H1 (cell line): ENCODE data around the gene SIAH3. TPM values are rescaled to one million over a fixed set of nuclear protein-coding genes. Genes with fewer than 3 reads are reported as not detected.

ENCODE experiments used
- CTCF ChIA-PET: fragments of 300-600 bp; sonication (Branson Sonifier 250); formaldehyde crosslinking; loops from one replicate; lab custom pipeline; 2021; ENCODE audit not compliant: partially characterized antibody; lab: Charles Lee
- POLR2A ChIA-PET: fragments of 300-600 bp; sonication (Branson Sonifier 250); formaldehyde crosslinking; loops from one replicate; lab custom pipeline; 2021; ENCODE audit warnings: inconsistent platforms; ENCODE audit not compliant: partially characterized antibody; lab: Charles Lee
- DNase-seq, 2 experiments: peaks; one replicate each; pipeline versions ENCODE4 v3.0.0 to v3.0.0-alpha.2; 2010 to 2022; ENCODE audit warnings: low spot score in 2 of 2, low read depth in 1 of 2, mixed read lengths in 1 of 2
- FAIRE-seq: peaks from 2 replicates; lab custom pipeline; 2011; peaks lifted over from hg19 to GRCh38; lab: Jason Lieb, UNC
- H2AFZ ChIP-seq: 2 replicates; pipeline ENCODE4 v1.8.1; 2012; ENCODE audit warnings: low read length, inconsistent platforms
- H2AK5ac ChIP-seq: 2 replicates; pipeline ENCODE4 v1.6.1; 2013; ENCODE audit warnings: low read depth, low read length
- H2BK120ac ChIP-seq: replicated peaks from 2 replicates; pipeline ENCODE3; 2013; ENCODE audit warnings: low read depth, low read length, inconsistent platforms
- H2BK12ac ChIP-seq: 2 replicates; pipeline ENCODE4 v1.6.1; 2013; ENCODE audit warnings: low read depth, low read length
- H2BK15ac ChIP-seq: 2 replicates; pipeline ENCODE4 v1.6.1; 2013; ENCODE audit warnings: low read length
- H2BK20ac ChIP-seq: 2 replicates; pipeline ENCODE4 v1.6.1; 2013; ENCODE audit warnings: low read length
- H2BK5ac ChIP-seq: 2 replicates; pipeline ENCODE4 v1.6.1; 2013; ENCODE audit warnings: low read depth, low read length
- H3K14ac ChIP-seq: 2 replicates; pipeline ENCODE4 v1.6.1; 2013; ENCODE audit warnings: inconsistent platforms; ENCODE audit not compliant: insufficient read length
- H3K18ac ChIP-seq: 2 replicates; pipeline ENCODE4 v1.6.1; 2013; ENCODE audit warnings: low read length; ENCODE audit errors: extremely low read depth
- H3K23ac ChIP-seq: 2 replicates; pipeline ENCODE4 v1.6.1; 2013; ENCODE audit warnings: inconsistent platforms; ENCODE audit not compliant: insufficient read length
- H3K23me2 ChIP-seq: 2 replicates; pipeline ENCODE4 v1.6.1; 2013; ENCODE audit warnings: low read depth, low read length
- H3K27ac ChIP-seq: 2 replicates; pipeline ENCODE4 v1.6.1; 2011; ENCODE audit warnings: low read depth, low read length, inconsistent platforms
- H3K27me3 ChIP-seq, 4 experiments: replicated peaks in 1 of 4; 1 replicate in 1 of 4; 2 replicates in 3 of 4; pipeline versions ENCODE4 v1.6.1 to v1.8.1; 2011 to 2013; ENCODE audit warnings: low read length in 3 of 4, mild to moderate bottlenecking in 3 of 4, inconsistent platforms in 2 of 4, mixed read lengths in 2 of 4, moderate library complexity in 1 of 4; ENCODE audit not compliant: control insufficient read depth in 3 of 4, insufficient read depth in 3 of 4; ENCODE audit errors: extremely low read depth in 1 of 4
- H3K36me3 ChIP-seq, 4 experiments: 2 replicates each; pipeline versions ENCODE4 v1.6.1 to v1.8.1; 2011 to 2013; ENCODE audit warnings: mild to moderate bottlenecking in 4 of 4, low read length in 3 of 4, moderate library complexity in 2 of 4, control low read depth in 1 of 4, inconsistent platforms in 1 of 4; ENCODE audit not compliant: insufficient read depth in 4 of 4, control insufficient read depth in 2 of 4
- H3K4ac ChIP-seq: replicated peaks from 2 replicates; pipeline ENCODE3; 2013; ENCODE audit warnings: low read length, low read depth, mixed read lengths, inconsistent platforms; ENCODE audit not compliant: insufficient read length
- H3K4me1 ChIP-seq, 4 experiments: replicated peaks in 1 of 4; 1 replicate in 1 of 4; 2 replicates in 3 of 4; pipeline versions ENCODE4 v1.6.1 to v1.8.1; 2011 to 2013; ENCODE audit warnings: low read length in 3 of 4, inconsistent platforms in 2 of 4, mixed read lengths in 1 of 4; ENCODE audit not compliant: insufficient read depth in 4 of 4, control insufficient read depth in 3 of 4
- H3K4me2 ChIP-seq, 2 experiments: 2 replicates each; pipeline versions ENCODE4 v1.6.1 to v1.8.1; 2011 to 2013; ENCODE audit warnings: low read depth in 2 of 2, low read length in 2 of 2, control low read depth in 1 of 2, inconsistent platforms in 1 of 2, mild to moderate bottlenecking in 1 of 2; ENCODE audit not compliant: insufficient read depth in 1 of 2
- H3K4me3 ChIP-seq, 4 experiments: fragments of 200-600, 300-600 bp in 1 of 4; sonication (generic), shearing (Covaris generic), sonication (Bioruptor Twin) in 1 of 4; 2 replicates each; pipeline versions ENCODE4 v1.5.1 to v1.8.1; 2011 to 2016; ENCODE audit warnings: low read length in 4 of 4, low read depth in 3 of 4, control low read depth in 2 of 4, inconsistent platforms in 2 of 4, mild to moderate bottlenecking in 2 of 4, mixed read lengths in 1 of 4, moderate library complexity in 1 of 4; ENCODE audit not compliant: insufficient read depth in 2 of 4; ENCODE audit errors: extremely low read depth in 1 of 4
- H3K56ac ChIP-seq: replicated peaks from 2 replicates; pipeline ENCODE3; 2013; ENCODE audit warnings: low read depth, mild to moderate bottlenecking, mixed read lengths, low read length, inconsistent platforms; ENCODE audit not compliant: insufficient read length
- H3K79me1 ChIP-seq: 2 replicates; pipeline ENCODE4 v1.6.1; 2013; ENCODE audit warnings: low read depth, low read length, control low read depth
- H3K79me2 ChIP-seq, 2 experiments: 2 replicates each; pipeline versions ENCODE4 v1.6.1 to v1.8.1; 2012 to 2013; ENCODE audit warnings: low read length in 2 of 2, mild to moderate bottlenecking in 2 of 2, inconsistent platforms in 1 of 2; ENCODE audit not compliant: insufficient read depth in 2 of 2, control insufficient read depth in 1 of 2
- H3K9ac ChIP-seq, 4 experiments: replicated peaks in 1 of 4; 1 replicate in 1 of 4; 2 replicates in 3 of 4; pipeline versions ENCODE4 v1.6.1 to v1.8.1; 2011 to 2013; ENCODE audit warnings: low read depth in 3 of 4, low read length in 3 of 4, control low read depth in 2 of 4, mild to moderate bottlenecking in 2 of 4, moderate library complexity in 2 of 4, inconsistent platforms in 1 of 4; ENCODE audit errors: extremely low read depth in 1 of 4
- H3K9me3 ChIP-seq, 2 experiments: 2 replicates each; pipeline versions ENCODE4 v1.6.1 to v1.8.1; 2012 to 2013; ENCODE audit warnings: mild to moderate bottlenecking in 2 of 2, moderate library complexity in 2 of 2, control low read depth in 1 of 2, inconsistent platforms in 1 of 2, low read depth in 1 of 2, low read length in 1 of 2, mixed read lengths in 1 of 2; ENCODE audit not compliant: insufficient read depth in 2 of 2
- H4K20me1 ChIP-seq, 2 experiments: replicated peaks in 1 of 2; 2 replicates each; pipeline versions ENCODE3 to v1.8.1; 2011 to 2013; ENCODE audit warnings: inconsistent platforms in 2 of 2, low read length in 2 of 2, mild to moderate bottlenecking in 1 of 2; ENCODE audit not compliant: insufficient read depth in 2 of 2, control insufficient read depth in 1 of 2
- H4K5ac ChIP-seq: 2 replicates; pipeline ENCODE4 v1.6.1; 2013; ENCODE audit warnings: low read length, low read depth, mixed read lengths, inconsistent platforms; ENCODE audit not compliant: insufficient read length
- H4K8ac ChIP-seq: 2 replicates; pipeline ENCODE4 v1.8.0; 2013; ENCODE audit warnings: mild to moderate bottlenecking, moderate library complexity, low read length, inconsistent platforms; ENCODE audit not compliant: insufficient read depth; ENCODE audit errors: extremely low read depth
- H4K91ac ChIP-seq: replicated peaks from 2 replicates; pipeline ENCODE3; 2013; ENCODE audit warnings: low read length, mixed read lengths, inconsistent platforms; ENCODE audit not compliant: insufficient read length
- CEBPB ChIP-seq: IDR thresholded peaks from 2 replicates; pipeline ENCODE4 v1.6.1; 2012; ENCODE audit warnings: low read depth, low read length
- CTCF ChIP-seq, 3 experiments: IDR thresholded peaks; 1 replicate in 2 of 3; 2 replicates in 1 of 3; pipeline versions ENCODE4 v1.5.1 to v1.6.1; 2011; ENCODE audit warnings: low read length in 3 of 3, mild to moderate bottlenecking in 3 of 3, inconsistent platforms in 2 of 3, low read depth in 1 of 3, moderate library complexity in 1 of 3; ENCODE audit not compliant: insufficient read depth in 1 of 3; ENCODE audit errors: control extremely low read depth in 1 of 3
- HDAC2 ChIP-seq, 2 experiments: fragments of 300-600 bp in 1 of 2; sonication (generic) in 1 of 2; IDR thresholded peaks; 2 replicates each; pipeline ENCODE4 v1.6.1; 2011 to 2012; ENCODE audit warnings: low read depth in 2 of 2, low read length in 2 of 2, mild to moderate bottlenecking in 2 of 2, moderate library complexity in 2 of 2, borderline replicate concordance in 1 of 2, inconsistent platforms in 1 of 2
- JUND ChIP-seq: IDR thresholded peaks from 2 replicates; pipeline ENCODE4 v1.6.1; 2011; ENCODE audit warnings: mild to moderate bottlenecking, improper control_type of control experiment, low read length
- POLR2A ChIP-seq, 2 experiments: IDR thresholded peaks; 1 replicate in 1 of 2; 2 replicates in 1 of 2; pipeline ENCODE4 v1.6.1; 2011; ENCODE audit warnings: low read depth in 2 of 2, low read length in 2 of 2, mild to moderate bottlenecking in 2 of 2; ENCODE audit errors: control extremely low read depth in 1 of 2
- RFX5 ChIP-seq: IDR thresholded peaks from 2 replicates; pipeline ENCODE4 v1.6.1; 2011; ENCODE audit warnings: low read depth, low read length, improper control_type of control experiment, borderline replicate concordance
- SUZ12 ChIP-seq: fragments of 200-600 bp; sonication (generic); IDR thresholded peaks from 2 replicates; pipeline ENCODE4 v1.6.1; 2012; ENCODE audit warnings: mild to moderate bottlenecking, inconsistent platforms, low read length, moderate library complexity, mixed read lengths
- TAF1 ChIP-seq: IDR thresholded peaks from 2 replicates; pipeline ENCODE4 v1.6.1; 2011; ENCODE audit warnings: mild to moderate bottlenecking, low read depth, low read length
- WGBS, 2 experiments: shearing (Covaris generic) in 1 of 2; methylation state at CpG; one replicate each; pipeline versions ENCODE4 v1.1.6 to v1.1.7; 2013 to 2015; ENCODE audit warnings: low lambda C conversion rate in 2 of 2, mixed read lengths in 2 of 2, inconsistent platforms in 1 of 2, low coverage in 1 of 2, missing lambda C conversion rate in 1 of 2; ENCODE audit not compliant: insufficient replicate concordance in 2 of 2, insufficient coverage in 1 of 2, insufficient read length in 1 of 2; ENCODE audit errors: extremely low coverage in 1 of 2, missing lambda C conversion rate in 1 of 2; 5-methylcytosine and 5-hydroxymethylcytosine counted together
- polyA plus RNA-seq, 7 experiments: library from polyadenylated mRNA; depleted of rRNA in 3 of 7; stranded (reverse) in 5 of 7; unstranded in 2 of 7; fragments of >200 nt in 5 of 7; fragments of 200-250 nt in 2 of 7; gene quantifications; 1 replicate in 5 of 7; 2 replicates in 1 of 7; 4 replicates in 1 of 7; pipeline versions ENCODE4 v1.2.1 to v1.2.3, GENCODE V29; 2011 to 2013; ENCODE audit warnings: missing spikeins in 2 of 7, mixed read lengths in 2 of 7
- total RNA-seq: library from RNA; stranded (reverse); fragmentation: NEBNext Ultra II Directional; extraction: Animal tissue kit (Norgen Biotek cat#: 25700); gene quantifications from 2 replicates; pipeline ENCODE4 v1.2.1, GENCODE V29; 2021
- TF ChIP-seq, protein P1 (sequence below): IDR thresholded peaks from 2 replicates; pipeline ENCODE4 v1.6.1; 2011; ENCODE audit warnings: low read length, improper control_type of control experiment

SIAH3 gene
- total and polyA plus RNA-seq, 2 of the 8 experiments (the other 6 are each of a cell fraction or from before 2014, with no cell fraction given), result 0.15 to 0.17 TPM

- H3K9ac ChIP-seq, result no peak overlapping the region
- no peak overlapping the region for H2AK5ac ChIP-seq
- no peaks in the 10 kb centered on the region for H3K23me2 ChIP-seq
- H3K27me3 ChIP-seq, result no peaks in the 10 kb centered on the region
- H3K18ac ChIP-seq, result no peak overlapping the region
- no peak overlapping the region for H2BK120ac ChIP-seq
- no peak overlapping the region for H3K27ac ChIP-seq
- no peak overlapping the region for H3K23ac ChIP-seq
- FAIRE-seq (no peak), DNase-seq (no peak)
- no peak overlapping the region for H4K5ac ChIP-seq
- H4K20me1 ChIP-seq, result peaks cover 0 to 1% of the 10 kb centered on the region in 2 experiments
- no peak overlapping the region for H3K14ac ChIP-seq
- no peak overlapping the region for H4K8ac ChIP-seq
- H3K9me3 ChIP-seq, result no peaks in the 10 kb centered on the region
- CTCF ChIA-PET, result no interaction called here
- H2BK5ac ChIP-seq, result no peak overlapping the region
- no peaks in the 10 kb centered on the region for H3K36me3 ChIP-seq
- H2BK20ac ChIP-seq, result no peak overlapping the region
- H3K56ac ChIP-seq, result no peak overlapping the region
- H3K4ac ChIP-seq, result no peak overlapping the region
- no peak overlapping the region for H2BK15ac ChIP-seq
- no peaks in the 10 kb centered on the region for H3K79me2 ChIP-seq
- no peak overlapping the region for H2AFZ ChIP-seq
- POLR2A ChIA-PET, result interaction anchor here (0.5 kb wide), 1 partner anchor 65 kb away, joined by 3 read pairs; no protein-coding TSS in a partner anchor
- H3K4me3 ChIP-seq, result no peak overlapping the region
- H3K4me1 ChIP-seq, result peaks cover 0 to 5% (median 0%) of the 10 kb centered on the region in 4 experiments; a peak in 1 of 7 replicates
- H2BK12ac ChIP-seq, result no peak overlapping the region
- no peak overlapping the region for H4K91ac ChIP-seq
- WGBS, 2 experiments, result 93% methylated on average over 14 of the region's 14 CpGs; no CpG with 5 or more reads in 1 of the 2 experiments
- no peak overlapping the region for H3K4me2 ChIP-seq
- H3K79me1 ChIP-seq, result no peaks in the 10 kb centered on the region
- TF ChIP-seq JUND (no peak), POLR2A (IDR thresholded peaks at IDR 0.05; ENCODE audit: control extremely low read depth in 1 of 2, low read depth in 2 of 2, low read length in 2 of 2) (no peak), SUZ12 (no peak), HDAC2 (IDR thresholded peaks at IDR 0.05; ENCODE audit: borderline replicate concordance in 1 of 2, low read depth in 2 of 2, low read length in 2 of 2) (no peak), CTCF (IDR thresholded peaks at IDR 0.05; ENCODE audit: control extremely low read depth in 1 of 3, insufficient read depth in 1 of 3, low read depth in 1 of 3, low read length in 3 of 3) (no peak), RFX5 (no peak), TAF1 (no peak), CEBPB (no peak)
- TF ChIP-seq, protein P1, sequence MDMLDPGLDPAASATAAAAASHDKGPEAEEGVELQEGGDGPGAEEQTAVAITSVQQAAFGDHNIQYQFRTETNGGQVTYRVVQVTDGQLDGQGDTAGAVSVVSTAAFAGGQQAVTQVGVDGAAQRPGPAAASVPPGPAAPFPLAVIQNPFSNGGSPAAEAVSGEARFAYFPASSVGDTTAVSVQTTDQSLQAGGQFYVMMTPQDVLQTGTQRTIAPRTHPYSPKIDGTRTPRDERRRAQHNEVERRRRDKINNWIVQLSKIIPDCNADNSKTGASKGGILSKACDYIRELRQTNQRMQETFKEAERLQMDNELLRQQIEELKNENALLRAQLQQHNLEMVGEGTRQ, result no peak
These were observed 69.8 kb downstream of the SIAH3 start for GRCh38 chr13:45781553-45782326.
